ENCODE results near the gene CENPT. TPM values are rescaled to one million over a fixed set of nuclear protein-coding genes. Genes with fewer than 3 reads are reported as not detected.
A peak's percentile ranks its signal among the peaks of the same experiment; 100 is the strongest.

Gene CENPT
- total RNA-seq, 2 donors from 2014 or later, result 57.1 to 122 TPM

DNA sequence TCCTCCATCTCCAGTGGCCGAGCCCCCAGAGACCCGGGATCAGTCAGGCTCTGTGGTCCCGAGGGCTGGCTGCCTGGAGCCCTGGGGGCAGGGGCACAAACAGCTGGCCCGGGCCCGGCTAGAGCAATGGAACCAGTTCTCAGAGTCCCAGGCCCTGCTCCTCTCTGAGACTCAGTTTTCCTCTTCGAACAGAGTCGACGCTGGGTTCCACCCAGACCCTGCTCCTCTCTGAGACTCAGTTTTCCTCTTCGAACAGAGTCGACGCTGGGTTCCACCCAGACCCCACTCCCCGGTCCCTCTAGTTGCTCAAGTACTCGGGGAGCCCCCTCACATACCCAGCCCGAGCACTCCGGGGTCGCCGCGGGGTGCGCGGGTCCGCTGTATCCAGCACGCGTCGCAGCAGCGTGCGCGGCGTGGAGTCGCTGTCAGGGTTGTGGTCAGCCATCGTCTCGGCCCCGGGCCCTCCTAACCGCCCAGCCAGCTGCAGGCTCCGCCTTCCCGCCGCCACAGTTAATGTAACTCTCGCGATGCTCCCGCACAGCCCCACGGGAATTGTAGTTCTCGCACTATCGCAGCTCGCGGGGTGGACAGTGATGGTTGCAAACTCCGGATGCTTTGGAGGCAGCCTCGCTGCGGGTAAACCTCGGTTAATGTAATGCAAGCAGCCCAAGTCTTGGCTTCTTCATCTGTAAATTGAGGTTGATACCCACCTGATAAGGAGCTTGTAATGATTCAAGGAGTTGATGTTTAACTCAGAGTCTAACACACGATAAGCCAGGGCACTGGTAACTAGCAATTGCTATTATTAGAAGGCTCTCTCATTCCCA lies 13.9 kb downstream of the CENPT start:
- peak; percentile 67 to 88 (median 86) for TF ChIP-seq POLR2A (IDR thresholded peaks at IDR 0.05)
- TF ChIP-seq, protein P1, sequence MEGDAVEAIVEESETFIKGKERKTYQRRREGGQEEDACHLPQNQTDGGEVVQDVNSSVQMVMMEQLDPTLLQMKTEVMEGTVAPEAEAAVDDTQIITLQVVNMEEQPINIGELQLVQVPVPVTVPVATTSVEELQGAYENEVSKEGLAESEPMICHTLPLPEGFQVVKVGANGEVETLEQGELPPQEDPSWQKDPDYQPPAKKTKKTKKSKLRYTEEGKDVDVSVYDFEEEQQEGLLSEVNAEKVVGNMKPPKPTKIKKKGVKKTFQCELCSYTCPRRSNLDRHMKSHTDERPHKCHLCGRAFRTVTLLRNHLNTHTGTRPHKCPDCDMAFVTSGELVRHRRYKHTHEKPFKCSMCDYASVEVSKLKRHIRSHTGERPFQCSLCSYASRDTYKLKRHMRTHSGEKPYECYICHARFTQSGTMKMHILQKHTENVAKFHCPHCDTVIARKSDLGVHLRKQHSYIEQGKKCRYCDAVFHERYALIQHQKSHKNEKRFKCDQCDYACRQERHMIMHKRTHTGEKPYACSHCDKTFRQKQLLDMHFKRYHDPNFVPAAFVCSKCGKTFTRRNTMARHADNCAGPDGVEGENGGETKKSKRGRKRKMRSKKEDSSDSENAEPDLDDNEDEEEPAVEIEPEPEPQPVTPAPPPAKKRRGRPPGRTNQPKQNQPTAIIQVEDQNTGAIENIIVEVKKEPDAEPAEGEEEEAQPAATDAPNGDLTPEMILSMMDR (IDR thresholded peaks at IDR 0.05), result no peak
- intact Hi-C loops (cut with DNase I), result no loop called here
- peaks cover 0 to 12% of the 10 kb centered on the region in 2 donors for H3K36me3 ChIP-seq (replicated peaks in 1 of 2; ENCODE audit: insufficient read depth in 1 of 2, low read depth in 2 of 2)
- H3K27me3 ChIP-seq, result no peaks in the 10 kb centered on the region
- peak overlapping the region; percentile 1 to 58 (median 47) for H3K27ac ChIP-seq
- DNase-seq (peak; percentile 93 to 94 (median 93)), ATAC-seq (peak; percentile 99)
- H3K4me3 ChIP-seq, result peak overlapping the region; percentile 57 to 72
- no peaks in the 10 kb centered on the region for H3K9me3 ChIP-seq
- WGBS, 2 donors, result 0% methylated on average over 15 to 49 of the region's 49 CpGs
- H3K4me1 ChIP-seq, result peaks cover 20% of the 10 kb centered on the region

DNA sequence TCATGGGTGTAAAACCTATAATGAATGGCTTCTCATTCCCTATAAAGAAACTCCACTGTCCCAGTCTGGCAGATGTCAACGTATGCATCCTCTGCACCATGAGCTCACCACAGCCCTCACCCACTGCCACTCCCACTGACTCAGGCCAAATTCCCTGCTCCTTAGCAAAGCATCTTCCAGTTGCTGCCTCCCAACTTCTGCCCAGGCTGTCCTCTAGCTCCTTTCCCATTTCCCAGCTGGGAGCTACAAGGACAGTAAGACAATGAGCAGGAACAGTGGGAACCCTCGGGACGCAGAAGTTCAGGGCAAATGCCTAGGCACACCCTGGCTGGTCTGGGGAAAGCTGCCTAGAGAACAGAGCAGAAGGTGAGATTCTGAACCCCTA lies 14.5 kb downstream of the CENPT start:
- H3K27me3 ChIP-seq, result no peaks in the 10 kb centered on the region
- ATAC-seq (peak; percentile 6), DNase-seq (no peak)
- peak overlapping the region in 2 of 4 donors; percentile 37 to 58 for H3K27ac ChIP-seq
- H3K9me3 ChIP-seq, result no peaks in the 10 kb centered on the region
- intact Hi-C loops (cut with DNase I), result no loop called here
- H3K4me3 ChIP-seq, result peak overlapping the region; percentile 57 to 72
- H3K4me1 ChIP-seq, result peaks cover 20% of the 10 kb centered on the region
- no peak for TF ChIP-seq POLR2A (IDR thresholded peaks at IDR 0.05)
- TF ChIP-seq, protein P1 (IDR thresholded peaks at IDR 0.05), result no peak
- 0 to 3% methylated on average over 3 of the region's 3 CpGs for WGBS, 2 donors
- H3K36me3 ChIP-seq (replicated peaks in 1 of 2; ENCODE audit: insufficient read depth in 1 of 2, low read depth in 2 of 2), result peaks cover 0 to 14% of the 10 kb centered on the region in 2 donors

DNA sequence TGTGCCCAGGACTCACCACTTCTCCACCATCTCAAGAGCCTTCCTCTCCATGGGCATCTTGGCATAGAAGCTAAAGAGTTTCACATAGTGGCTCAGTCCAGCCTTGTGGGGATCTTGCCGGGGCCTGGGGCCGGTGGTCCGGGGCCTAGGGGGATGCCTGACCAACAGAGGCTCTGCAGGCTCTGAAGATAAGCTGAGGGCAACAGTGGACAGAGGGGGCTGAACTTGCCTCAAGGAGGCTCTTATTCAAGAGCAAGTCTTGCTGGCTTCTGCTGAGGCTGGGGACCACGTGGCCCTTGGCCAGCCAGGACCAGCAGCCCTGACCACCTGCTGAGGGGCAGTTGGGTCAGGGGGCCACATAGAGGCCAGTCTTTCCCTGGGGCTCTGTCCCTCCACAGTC lies 18.8 kb downstream of the CENPT start:
- intact Hi-C loops (cut with DNase I), result no loop called here
- Histone ChIP-seq H3K4me1 (peaks cover 14% of the 10 kb centered on the region), H3K4me3 (no peak overlapping the region), H3K27me3 (no peaks in the 10 kb centered on the region), H3K36me3 (replicated peaks in 1 of 2; ENCODE audit: insufficient read depth in 1 of 2, low read depth in 2 of 2) (peaks cover 0 to 14% of the 10 kb centered on the region in 2 donors), H3K27ac (no peak overlapping the region), H3K9me3 (no peaks in the 10 kb centered on the region)
- WGBS, 2 donors, result 93% methylated on average over 4 of the region's 4 CpGs; no CpG with 5 or more reads in 1 of the 2 donors
- TF ChIP-seq, protein P1 (IDR thresholded peaks at IDR 0.05), result no peak
- TF ChIP-seq POLR2A (IDR thresholded peaks at IDR 0.05), result no peak
- DNase-seq (no peak), ATAC-seq (no peak)

DNA sequence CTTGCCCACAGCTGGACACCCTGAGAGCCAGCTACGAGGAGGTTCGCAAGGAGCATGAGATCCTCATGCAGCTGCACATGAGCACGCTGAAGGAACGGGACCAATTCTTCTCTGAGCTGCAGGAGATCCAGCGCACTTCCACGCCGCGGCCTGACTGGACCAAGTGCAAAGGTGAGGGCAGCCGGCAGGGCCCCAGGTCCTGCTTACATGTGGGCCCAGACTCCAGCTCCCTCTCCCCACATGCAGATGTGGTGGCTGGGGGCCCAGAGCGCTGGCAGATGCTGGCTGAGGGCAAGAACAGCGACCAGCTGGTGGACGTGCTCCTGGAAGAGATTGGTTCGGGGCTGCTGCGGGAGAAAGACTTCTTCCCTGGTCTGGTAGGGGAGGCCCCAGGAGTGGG lies 21.6 kb downstream of the CENPT start:
- DNase-seq (no peak), ATAC-seq (no peak)
- no peaks in the 10 kb centered on the region for H3K4me1 ChIP-seq
- TF ChIP-seq, protein P1 (IDR thresholded peaks at IDR 0.05), result no peak
- TF ChIP-seq POLR2A (IDR thresholded peaks at IDR 0.05), result no peak
- no peaks in the 10 kb centered on the region for H3K27me3 ChIP-seq
- no peak overlapping the region for H3K4me3 ChIP-seq
- H3K9me3 ChIP-seq, result no peaks in the 10 kb centered on the region
- WGBS, 2 donors, result 90 to 95% methylated on average over 9 to 14 of the region's 14 CpGs
- peaks cover 0 to 14% of the 10 kb centered on the region in 2 donors for H3K36me3 ChIP-seq (replicated peaks in 1 of 2; ENCODE audit: insufficient read depth in 1 of 2, low read depth in 2 of 2)
- no peak overlapping the region for H3K27ac ChIP-seq
- intact Hi-C loops (cut with DNase I), result no loop called here

Data from body of pancreas (tissue), 4 donors.